Measurements from ENCODE around the gene OXCT2.
"Not testable (repeated sequence)": the region's sequence is repeated elsewhere in the genome, so short reads cannot be mapped to it uniquely, and the experiment has no call there.

Gene OXCT2

GRCh38 chr1:39787468-39787867 lies 16.3 kb upstream of the OXCT2 start:
- H4K20me1 ChIP-seq, result no peaks in the 10 kb centered on the region
- H3K27me3 ChIP-seq, result peaks cover 15% of the 10 kb centered on the region
- no peaks in the 10 kb centered on the region for H3K36me3 ChIP-seq
- no peaks in the 10 kb centered on the region for H3K9me3 ChIP-seq
- H3K4me1 ChIP-seq, result peaks cover 42% of the 10 kb centered on the region
- H3K9ac ChIP-seq, result no peak overlapping the region
- no peak overlapping the region for H3K27ac ChIP-seq
- no peak for TF ChIP-seq Cebpa-rat (IDR thresholded peaks at IDR 0.05)
- H3K4me3 ChIP-seq, result no peak overlapping the region
- H3K4me2 ChIP-seq, result peak overlapping the region; percentile 74

GRCh38 chr1:39787108-39787375 lies 15.9 kb upstream of the OXCT2 start:
- H3K4me2 ChIP-seq, result peak overlapping the region; percentile 74
- not testable (repeated sequence) for H3K27ac ChIP-seq, H3K36me3 ChIP-seq, H3K9me3 ChIP-seq, H3K4me3 ChIP-seq, H3K9ac ChIP-seq, H4K20me1 ChIP-seq
- peaks cover 43% of the 10 kb centered on the region for H3K4me1 ChIP-seq
- H3K27me3 ChIP-seq, result peaks cover 15% of the 10 kb centered on the region

- peaks cover 15% of the 10 kb centered on the region for H3K27me3 ChIP-seq
- H3K27ac ChIP-seq, result peak overlapping the region; percentile 51
- H3K4me2 ChIP-seq, result peak overlapping the region; percentile 74
- H3K4me3 ChIP-seq, H3K36me3 ChIP-seq, H3K9me3 ChIP-seq, H4K20me1 ChIP-seq: not testable (repeated sequence)
- H3K4me1 ChIP-seq, result peaks cover 48% of the 10 kb centered on the region
- H3K9ac ChIP-seq, result 0 out of 2 replicates have a peak overlapping the region, but pooled peaks have one; percentile 31
Measured at GRCh38 chr1:39786303-39787107, 15.4 kb upstream of the OXCT2 start.

DNA sequence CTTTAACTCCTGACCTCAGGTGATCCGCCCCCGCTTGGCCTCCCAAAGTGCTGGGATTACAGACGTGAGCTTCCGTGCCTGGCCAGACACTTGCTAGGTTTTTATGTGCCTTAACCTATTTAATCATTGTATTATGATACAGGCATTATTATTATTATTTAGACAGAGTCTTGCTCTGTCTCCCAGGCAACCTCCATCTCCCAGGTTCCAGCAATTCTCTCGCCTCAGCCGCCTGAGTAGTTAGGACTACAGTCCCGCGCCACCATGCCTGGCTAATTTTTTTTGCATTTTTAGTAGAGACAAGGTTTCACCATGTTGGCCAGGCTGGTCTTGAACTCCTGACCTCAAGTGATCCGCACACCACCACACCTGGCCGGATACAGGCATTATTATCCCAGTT lies 11.5 kb upstream of the OXCT2 start:
- H3K9me3 ChIP-seq, H3K4me2 ChIP-seq, H3K4me3 ChIP-seq, H4K20me1 ChIP-seq, H3K9ac ChIP-seq, H3K27me3 ChIP-seq, H3K27ac ChIP-seq, H3K36me3 ChIP-seq: not testable (repeated sequence)
- H3K4me1 ChIP-seq, result peaks cover 54% of the 10 kb centered on the region

DNA sequence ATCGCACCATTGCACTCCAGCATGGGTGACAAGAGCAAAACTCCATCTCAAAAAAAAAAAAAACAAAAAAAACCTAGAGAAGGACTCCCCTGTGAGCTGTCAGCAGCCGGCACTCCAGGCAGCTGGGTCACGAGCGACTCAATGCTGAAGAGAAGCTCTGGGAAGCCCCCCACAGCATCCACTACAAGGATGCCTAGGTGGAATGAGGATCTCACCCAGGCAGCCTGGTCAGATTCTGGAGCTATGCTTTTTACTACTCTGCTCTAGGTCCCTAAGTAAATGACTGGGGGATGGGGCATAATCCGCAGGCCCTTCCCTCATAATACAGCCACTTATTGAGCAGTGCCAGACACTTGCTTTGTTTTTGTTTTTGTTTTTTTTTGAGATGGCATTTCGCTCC lies 11.0 kb upstream of the OXCT2 start:
- Histone ChIP-seq H3K4me3 (no peak overlapping the region), H3K36me3 (no peaks in the 10 kb centered on the region), H4K20me1 (no peaks in the 10 kb centered on the region), H3K4me1 (peaks cover 54% of the 10 kb centered on the region), H3K4me2 (no peak overlapping the region), H3K27ac (no peak overlapping the region), H3K9ac (no peak overlapping the region), H3K27me3 (no peaks in the 10 kb centered on the region), H3K9me3 (no peaks in the 10 kb centered on the region)
- TF ChIP-seq Cebpa-rat (IDR thresholded peaks at IDR 0.05), result no peak

DNA sequence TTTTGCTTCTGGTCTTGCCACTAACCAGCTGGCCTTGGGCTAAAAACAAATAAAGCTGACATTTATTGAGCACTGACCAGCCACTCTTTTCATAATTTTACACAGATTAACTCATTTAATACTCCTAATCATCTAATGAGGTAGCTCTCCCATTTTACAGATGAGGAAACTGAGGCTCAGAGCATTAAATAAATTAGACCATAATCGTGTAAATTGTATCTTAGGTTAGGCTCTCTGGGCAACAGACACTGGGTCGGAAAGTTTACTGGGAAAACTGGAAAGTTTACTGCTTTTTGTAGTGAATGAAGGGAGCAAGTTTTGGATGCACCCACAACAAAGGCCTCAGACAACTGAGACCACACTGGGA lies 10.2 kb upstream of the OXCT2 start:
- Histone ChIP-seq H3K27me3 (no peaks in the 10 kb centered on the region), H4K20me1 (no peaks in the 10 kb centered on the region), H3K9ac (no peak overlapping the region), H3K4me2 (0 out of 2 replicates have a peak overlapping the region, but pooled peaks have one; percentile 14), H3K4me1 (peaks cover 54% of the 10 kb centered on the region), H3K36me3 (no peaks in the 10 kb centered on the region), H3K4me3 (no peak overlapping the region), H3K27ac (no peak overlapping the region), H3K9me3 (no peaks in the 10 kb centered on the region)
- TF ChIP-seq Cebpa-rat (IDR thresholded peaks at IDR 0.05), result no peak

- TF ChIP-seq Cebpa-rat (IDR thresholded peaks at IDR 0.05), result no peak
- Histone ChIP-seq H3K27me3 (no peaks in the 10 kb centered on the region), H3K9me3 (no peaks in the 10 kb centered on the region), H3K4me1 (peaks cover 58% of the 10 kb centered on the region), H3K9ac (no peak overlapping the region), H3K4me3 (no peak overlapping the region), H4K20me1 (no peaks in the 10 kb centered on the region), H3K27ac (no peak overlapping the region), H3K4me2 (no peak overlapping the region), H3K36me3 (no peaks in the 10 kb centered on the region)
Measured at GRCh38 chr1:39779821-39780220, 8.7 kb upstream of the OXCT2 start.

DNA sequence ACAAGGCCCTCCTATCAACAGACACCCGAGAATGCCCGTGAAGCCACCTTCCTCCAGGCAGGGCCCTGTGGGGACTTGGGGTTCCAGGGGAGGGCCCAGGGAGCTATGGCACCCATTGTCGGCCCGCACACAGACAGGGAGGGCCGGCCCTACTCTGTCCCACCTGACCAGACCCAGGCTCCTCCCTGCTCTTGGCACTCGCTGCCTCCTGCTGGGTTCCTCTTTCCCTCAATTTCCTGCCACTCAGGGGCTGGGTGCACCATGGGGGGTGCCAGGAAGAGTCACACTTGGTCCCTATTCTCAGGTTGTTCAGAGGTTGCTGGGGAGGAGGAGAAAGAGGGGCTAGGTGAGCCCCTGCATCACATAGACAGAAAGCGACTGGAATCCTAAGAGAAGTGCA lies 8.0 kb upstream of the OXCT2 start:
- H3K9ac ChIP-seq, result no peak overlapping the region
- no peak overlapping the region for H3K4me3 ChIP-seq
- no peaks in the 10 kb centered on the region for H3K36me3 ChIP-seq
- no peaks in the 10 kb centered on the region for H3K9me3 ChIP-seq
- H3K4me2 ChIP-seq, result peak overlapping the region; percentile 26; the same call in 1 of the 2 replicates
- H3K27ac ChIP-seq, result no peak overlapping the region
- H3K4me1 ChIP-seq, result peaks cover 59% of the 10 kb centered on the region
- no peak for TF ChIP-seq Cebpa-rat (IDR thresholded peaks at IDR 0.05)
- no peaks in the 10 kb centered on the region for H4K20me1 ChIP-seq
- no peaks in the 10 kb centered on the region for H3K27me3 ChIP-seq

- H4K20me1 ChIP-seq, H3K27me3 ChIP-seq, H3K36me3 ChIP-seq, H3K9me3 ChIP-seq, H3K27ac ChIP-seq, H3K4me3 ChIP-seq, H3K9ac ChIP-seq: not testable (repeated sequence)
- H3K4me2 ChIP-seq, result peak overlapping the region; percentile 26
- H3K4me1 ChIP-seq, result peaks cover 59% of the 10 kb centered on the region
Measured at GRCh38 chr1:39778463-39779099, 7.4 kb upstream of the OXCT2 start.

GRCh38 chr1:39777896-39778295 lies 6.7 kb upstream of the OXCT2 start:
- H3K36me3 ChIP-seq, H3K9ac ChIP-seq, H3K4me3 ChIP-seq: not testable (repeated sequence)

More at GRCh38 chr1:39777896-39778295, 6.7 kb upstream of the OXCT2 start:
- H3K27me3 ChIP-seq, H4K20me1 ChIP-seq, H3K9me3 ChIP-seq: not testable (repeated sequence)
- Histone ChIP-seq H3K27ac (peak overlapping the region; percentile 77; the same call in 1 of the 2 replicates), H3K4me1 (peaks cover 59% of the 10 kb centered on the region), H3K4me2 (0 out of 2 replicates have a peak overlapping the region, but pooled peaks have one; percentile 88)
